Measurements from ENCODE around the gene BSND.
A peak's percentile ranks its signal among the peaks of the same experiment; 100 is the strongest.

Gene BSND

DNA sequence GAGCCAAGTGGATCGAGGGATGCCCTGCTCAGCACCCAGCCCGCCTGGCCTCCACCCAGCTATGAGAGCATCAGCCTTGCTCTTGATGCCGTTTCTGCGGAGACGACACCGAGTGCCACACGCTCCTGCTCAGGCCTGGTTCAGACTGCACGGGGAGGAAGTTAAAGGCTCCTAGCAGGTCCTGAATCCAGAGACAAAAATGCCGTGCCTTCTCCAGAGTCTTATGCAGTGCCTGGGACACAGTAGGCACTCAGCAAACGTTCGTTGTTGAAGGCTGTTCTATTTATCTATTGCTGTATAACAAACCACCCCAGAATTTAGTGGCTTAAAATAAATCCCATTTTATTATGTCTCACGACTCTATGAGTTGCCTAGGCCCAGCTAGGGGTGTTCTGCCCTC, 6.8 kb upstream of the BSND start:
- no peak for DNase-seq (ENCODE audit: low read depth in 2 of 2)

DNA sequence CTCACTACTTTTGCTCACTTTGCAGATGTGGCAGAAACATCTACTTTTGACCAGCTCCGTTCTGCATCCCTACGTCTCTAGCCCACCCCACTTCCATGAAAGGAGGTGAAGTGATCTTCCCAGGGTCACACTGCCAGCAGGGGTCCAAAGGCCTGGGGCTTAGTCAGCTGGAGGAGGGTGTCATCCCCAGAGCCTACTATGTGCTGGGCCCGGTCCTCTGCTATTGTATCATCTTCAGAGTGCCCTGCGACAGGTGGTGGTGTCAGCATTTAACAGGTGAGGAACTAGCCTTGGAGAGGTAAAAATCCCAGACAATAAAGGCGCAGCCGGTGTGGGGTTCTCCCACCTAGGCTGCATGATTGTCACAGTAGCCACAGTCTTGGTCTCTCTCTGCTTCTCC, 5.6 kb upstream of the BSND start:
- no peak for DNase-seq (ENCODE audit: low read depth in 2 of 2)

- no peak for DNase-seq (ENCODE audit: low read depth in 2 of 2)
These were observed 4.3 kb upstream of the BSND start for GRCh38 chr1:54994355-54994990.

GRCh38 chr1:54995013-54995760, 3.5 kb upstream of the BSND start:
- DNase-seq (ENCODE audit: low read depth in 2 of 2): no peak

DNA sequence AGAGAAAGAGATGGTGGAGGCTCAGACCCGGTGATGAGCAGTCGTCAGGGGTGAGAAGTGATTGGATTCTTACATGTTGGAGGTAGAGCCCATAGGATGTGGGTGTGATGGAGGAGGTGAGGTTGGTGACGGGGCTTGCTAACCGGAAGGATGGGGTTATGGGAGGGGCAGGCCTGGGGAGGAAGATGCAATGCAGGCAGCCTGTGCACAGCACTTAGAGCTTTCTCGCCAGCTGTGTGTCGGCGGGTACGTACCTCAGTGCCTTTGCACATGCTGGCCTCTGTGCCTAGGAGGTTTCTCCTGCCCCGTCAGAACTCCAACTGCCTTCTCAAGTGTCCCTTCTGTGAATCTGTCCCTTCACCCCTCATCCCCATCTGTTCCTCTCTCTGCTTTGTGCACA, 2.9 kb upstream of the BSND start:
- no peak for DNase-seq (ENCODE audit: low read depth in 2 of 2)

- peak; percentile 62 to 79 for DNase-seq (ENCODE audit: low read depth in 2 of 2)
These were observed 2.3 kb upstream of the BSND start for GRCh38 chr1:54996359-54996868.

DNA sequence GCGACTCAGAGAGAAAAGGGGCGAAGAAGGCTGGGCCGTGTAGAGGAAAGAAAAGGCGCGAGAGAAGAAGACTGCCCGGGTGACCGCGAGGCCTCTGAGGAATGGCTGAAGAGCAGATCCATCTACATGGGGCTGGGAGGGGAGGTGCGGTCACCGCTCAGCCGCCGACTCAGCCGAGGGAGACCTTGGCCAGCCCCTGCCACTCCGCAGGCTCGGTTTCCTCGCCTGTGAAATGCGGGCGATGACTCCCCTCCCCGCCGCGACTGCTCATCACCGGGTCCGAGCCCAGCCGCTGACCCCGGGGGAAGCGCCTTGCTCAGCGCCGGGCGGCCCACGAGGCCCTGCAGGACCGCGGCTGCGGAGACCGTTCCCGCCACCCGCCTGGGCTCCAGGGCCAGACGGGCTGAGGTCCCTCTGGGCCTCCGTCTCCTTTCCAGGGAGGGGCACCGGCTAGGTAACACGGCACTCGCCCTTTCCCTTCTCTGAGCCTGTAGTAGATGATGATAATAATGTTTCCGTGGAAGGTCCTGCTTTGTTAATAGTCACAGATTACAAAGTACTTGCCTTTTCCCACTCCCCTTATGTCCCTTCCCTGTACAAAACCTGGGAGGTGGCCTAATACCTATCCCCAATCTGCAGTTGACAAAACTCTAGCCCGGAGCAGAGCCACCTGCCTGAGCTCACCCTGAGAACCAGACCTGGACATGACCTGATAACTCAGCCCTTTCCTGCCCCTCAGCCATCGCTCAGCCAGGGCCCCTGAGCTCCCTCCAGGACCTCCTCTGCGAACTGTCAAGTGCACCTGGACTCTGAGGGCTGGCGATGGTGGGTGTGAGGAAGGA, 1.6 kb upstream of the BSND start:
- DNase-seq (ENCODE audit: low read depth in 2 of 2): no peak

DNA sequence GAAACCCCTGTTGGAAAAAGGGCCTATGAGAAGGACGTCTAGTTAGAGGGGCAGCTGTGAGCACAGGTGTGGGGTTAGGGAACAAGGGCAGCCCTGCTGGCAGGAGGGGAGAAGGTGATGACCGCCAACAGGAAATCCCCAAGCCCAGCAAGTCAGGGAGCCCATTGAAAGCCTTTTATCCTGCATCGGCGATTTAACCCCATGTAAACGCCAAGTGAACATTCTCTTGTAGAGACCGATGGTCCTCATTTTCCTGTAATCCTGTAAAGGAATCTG, 1.1 kb upstream of the BSND start:
- no peak for DNase-seq (ENCODE audit: low read depth in 2 of 2)

DNA sequence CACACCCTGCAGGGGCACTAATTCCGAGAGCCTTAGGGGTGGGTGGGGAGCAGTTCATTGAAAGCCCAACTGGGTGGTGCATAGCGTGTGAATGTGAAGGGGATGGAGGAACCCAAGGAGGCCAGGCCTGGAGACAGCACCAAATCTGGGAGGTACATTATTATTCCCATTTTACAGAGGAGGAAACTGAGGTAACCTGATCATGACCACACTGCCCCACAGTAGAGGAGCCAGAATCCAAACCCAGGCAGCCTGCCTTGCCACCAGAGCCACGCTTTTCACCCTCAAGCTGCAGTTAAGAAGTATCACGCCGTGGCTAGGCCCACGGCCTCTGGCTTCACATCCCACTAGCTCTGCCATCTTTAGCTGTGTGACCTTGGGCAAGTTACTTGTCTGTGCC, 633 bp upstream of the BSND start:
- DNase-seq (ENCODE audit: low read depth in 2 of 2): no peak

GRCh38 chr1:55000110-55001085, 1.7 kb downstream of the BSND start:
- no peak for DNase-seq (ENCODE audit: low read depth in 2 of 2)

DNA sequence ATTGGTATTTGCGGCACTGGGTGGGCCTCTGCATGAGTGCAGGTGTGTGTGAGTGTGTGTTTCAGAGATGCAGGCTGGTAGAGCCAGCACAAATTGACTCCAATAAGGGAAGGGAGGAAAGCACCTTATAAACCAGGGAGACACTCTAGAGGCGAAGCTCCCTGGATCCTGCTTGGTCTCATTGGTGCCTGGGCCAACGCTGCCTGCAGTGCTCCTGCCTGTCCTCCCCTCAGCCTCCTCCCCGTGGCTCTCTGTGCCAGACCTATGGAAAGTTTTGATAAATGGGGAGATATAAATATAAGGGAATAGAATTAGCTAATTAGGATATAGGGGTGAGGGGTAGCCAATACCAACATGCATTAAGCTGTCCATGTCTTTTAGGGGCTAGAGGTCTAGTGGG, 2.6 kb downstream of the BSND start:
- DNase-seq (ENCODE audit: low read depth in 2 of 2): no peak

- DNase-seq (ENCODE audit: low read depth in 2 of 2): no peak
These were observed 4.0 kb downstream of the BSND start for GRCh38 chr1:55002686-55003085.

DNA sequence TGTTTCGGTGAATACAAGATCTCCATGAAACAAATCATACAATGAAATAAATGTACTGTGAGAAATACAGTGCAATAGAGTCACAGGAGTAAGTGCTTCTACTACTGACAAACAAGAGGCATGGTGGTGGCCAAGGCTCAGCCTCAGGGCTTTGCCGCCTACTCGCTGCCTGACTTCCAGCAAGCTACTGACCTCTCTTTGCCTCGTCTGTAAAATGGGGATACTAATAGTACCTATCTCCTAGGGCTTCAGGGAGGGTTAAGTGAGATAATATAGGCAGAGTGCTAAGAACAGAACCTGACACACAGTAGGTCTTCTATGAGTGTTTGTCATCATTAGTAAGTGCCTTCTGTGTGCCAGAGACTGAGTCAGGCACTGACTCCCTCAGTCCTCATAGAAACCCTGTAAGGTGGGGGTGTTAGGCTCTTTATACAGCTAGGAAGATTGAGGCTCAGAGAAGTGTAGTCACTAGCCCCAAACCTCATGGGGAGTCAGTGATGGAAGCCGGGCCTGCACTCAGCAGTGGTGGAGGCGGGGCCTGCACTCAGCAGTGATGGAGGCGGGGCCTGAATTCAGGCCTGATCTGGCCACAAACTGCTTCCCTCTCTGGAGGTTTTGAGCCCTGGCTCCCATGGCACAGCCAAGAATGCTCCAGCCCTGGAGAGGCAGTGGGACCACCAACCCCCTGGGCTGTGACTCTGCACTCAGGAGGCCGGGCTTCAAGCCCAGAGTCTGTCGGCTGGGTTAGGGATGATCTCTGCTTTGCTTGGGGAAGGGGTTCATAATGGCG, 6.8 kb downstream of the BSND start:
- no peak for DNase-seq (ENCODE audit: low read depth in 2 of 2)

GRCh38 chr1:55006931-55007330, 8.2 kb downstream of the BSND start:
- no peak for DNase-seq (ENCODE audit: low read depth in 2 of 2)

- DNase-seq (ENCODE audit: low read depth in 2 of 2): no peak
These were observed 8.9 kb downstream of the BSND start for GRCh38 chr1:55007625-55008024.

- DNase-seq (ENCODE audit: low read depth in 2 of 2): no peak
These were observed 11.6 kb downstream of the BSND start for GRCh38 chr1:55010194-55010886.

DNA sequence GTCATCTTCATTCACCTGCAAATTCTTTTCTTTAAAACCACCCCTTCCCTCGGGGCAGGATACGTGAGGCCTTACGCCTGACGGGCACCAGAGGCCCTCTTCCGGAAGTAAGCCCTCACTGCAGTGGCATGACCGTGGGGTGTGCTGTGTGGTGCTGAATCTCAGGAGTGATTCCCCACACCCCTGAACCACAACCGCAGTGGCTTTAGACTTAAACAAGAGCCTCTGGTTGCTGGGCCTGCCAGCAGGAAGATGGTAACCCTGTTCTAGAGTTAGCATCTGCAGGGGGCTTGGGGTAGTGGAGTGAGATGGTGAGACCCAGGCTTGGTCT, 12.1 kb downstream of the BSND start:
- no peak for DNase-seq (ENCODE audit: low read depth in 2 of 2)

DNA sequence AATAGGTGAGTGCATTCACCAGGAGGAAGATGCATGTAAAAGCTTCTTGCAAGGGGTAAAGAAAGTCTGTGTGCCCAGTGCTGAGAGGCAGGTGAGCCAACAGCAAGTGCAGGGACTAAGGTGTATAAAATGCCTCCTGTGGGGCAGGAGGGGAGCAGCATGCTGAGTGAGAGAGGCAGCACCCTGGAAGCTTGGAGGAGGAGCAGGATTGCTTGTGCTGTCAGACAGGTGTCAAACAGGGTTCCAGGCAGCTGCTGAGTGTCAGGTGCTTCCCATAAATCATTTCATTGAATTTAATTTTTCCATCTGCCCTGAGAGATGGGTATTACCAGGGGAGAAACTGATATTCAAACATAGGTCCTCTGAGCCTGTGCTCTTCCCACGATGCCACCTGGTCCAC, 13.9 kb downstream of the BSND start:
- DNase-seq (ENCODE audit: low read depth in 2 of 2): no peak

- no peak for DNase-seq (ENCODE audit: low read depth in 2 of 2)
These were observed 16.4 kb downstream of the BSND start for GRCh38 chr1:55015123-55015522.

Data from stimulated activated CD4-positive, alpha-beta T cell treated with anti-CD3 and anti-CD28 coated beads, Interleukin-12 subunit alpha, Interleukin-12 subunit beta, amount 100 ng/mL, for 24 hours (primary cell).